GM19351 (cell line): ENCODE results near the gene SFXN4.

Experiments used
- ATAC-seq: cut with Tn5 transposase; IDR thresholded peaks from one replicate; pipeline ENCODE4 v1.9.1; 2021; ENCODE audit warnings: mild to moderate bottlenecking, moderate library complexity; ENCODE audit not compliant: unreplicated experiment

The SFXN4 gene

DNA sequence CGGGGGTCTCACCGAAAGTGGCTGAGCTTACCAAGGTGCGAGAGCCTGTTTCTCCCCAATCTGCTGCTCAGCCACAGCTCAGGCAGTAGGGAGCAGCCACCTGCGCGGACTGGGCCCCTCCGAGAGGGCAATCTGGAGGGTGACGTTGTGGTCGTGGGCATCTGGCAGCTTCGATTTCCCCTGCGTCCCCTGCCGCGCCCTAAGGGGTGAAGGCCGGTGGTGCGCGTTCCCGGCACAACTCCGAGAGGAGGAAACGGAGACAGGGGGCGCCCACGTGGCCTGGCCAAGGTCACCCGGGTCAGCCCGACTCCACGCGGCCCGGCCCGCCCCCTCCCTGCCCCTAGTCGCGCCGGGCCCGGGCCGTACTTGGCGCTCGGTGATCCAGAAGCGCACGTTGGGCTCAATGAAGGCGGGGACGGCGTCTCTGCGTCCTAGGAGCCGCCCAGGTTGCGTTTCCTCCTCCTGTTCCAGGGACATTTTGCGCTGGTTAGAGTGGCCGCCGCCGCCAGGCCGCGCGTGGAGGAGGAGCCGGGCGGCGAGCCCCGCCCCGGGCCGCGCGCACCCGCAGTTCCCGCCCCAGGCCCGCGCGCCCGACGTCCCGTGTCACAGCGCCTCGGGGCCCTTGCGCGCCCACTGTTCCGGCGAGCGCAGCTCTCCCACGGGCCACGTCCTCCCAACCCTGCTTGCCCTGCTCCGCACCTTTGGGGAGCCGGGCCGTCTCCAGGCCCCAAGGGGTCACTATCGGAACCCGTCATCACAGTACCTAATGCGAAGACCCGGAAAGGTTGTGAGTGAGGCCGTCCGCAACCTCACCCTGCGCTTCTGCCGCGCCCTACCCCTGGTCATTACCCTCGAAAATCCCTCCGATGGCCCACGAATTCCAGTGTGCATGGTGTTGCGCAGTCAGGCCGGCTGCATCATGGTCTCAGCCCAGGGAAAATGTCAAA, at the start of gene SFXN4:
Gene SFXN4, minus strand, starts transcription at position 544 of the 947 bp plus-strand sequence. Its CDS starts 67 bp downstream, at position 477.
- ATAC-seq = peak; percentile 89

DNA sequence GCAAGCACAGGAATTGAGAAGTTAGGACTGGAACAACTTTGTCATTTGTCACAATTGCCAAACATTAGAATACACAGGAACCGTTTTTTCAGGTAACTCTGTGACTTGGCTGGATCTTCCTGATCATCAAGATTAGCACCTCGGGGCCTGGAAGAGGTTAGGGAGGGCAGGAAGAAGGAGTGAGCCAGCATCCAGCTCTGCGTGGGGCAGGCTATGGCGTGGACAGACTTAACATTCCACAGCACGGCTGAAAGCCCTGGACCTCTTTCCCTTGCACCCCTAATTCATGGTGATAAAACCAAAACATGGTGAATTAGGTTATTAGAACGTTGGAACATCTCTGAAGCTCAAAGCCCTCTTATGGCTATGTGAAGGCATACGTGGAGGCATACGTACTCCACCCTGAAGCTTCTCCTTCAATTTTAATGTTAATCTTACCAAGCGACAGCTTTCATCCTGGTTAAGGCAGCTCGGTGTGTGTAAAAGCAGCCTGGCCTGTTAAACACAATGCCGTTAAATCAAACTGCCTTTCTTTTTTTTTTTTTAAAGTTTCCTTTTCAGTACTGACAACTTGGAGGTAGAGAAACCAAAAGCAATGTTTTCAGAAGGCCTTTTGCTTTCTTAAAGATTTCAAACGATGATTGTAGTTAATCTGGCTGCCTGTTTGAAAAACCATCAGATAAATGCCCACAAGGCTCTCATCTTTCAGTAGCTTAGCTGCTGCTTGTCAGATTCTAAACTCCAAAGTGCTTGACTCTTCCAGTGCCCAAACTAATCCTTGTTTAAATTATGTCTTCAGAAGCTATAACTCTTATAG, 46.3 kb upstream of the SFXN4 start:
- ATAC-seq = no peak

- no peak for ATAC-seq
Observed at GRCh38 chr10:119211176-119211575, 45.7 kb upstream of the SFXN4 start.

- no peak for ATAC-seq
Observed at GRCh38 chr10:119210633-119211032, 45.1 kb upstream of the SFXN4 start.

GRCh38 chr10:119209736-119210355, 44.3 kb upstream of the SFXN4 start:
- no peak for ATAC-seq

DNA sequence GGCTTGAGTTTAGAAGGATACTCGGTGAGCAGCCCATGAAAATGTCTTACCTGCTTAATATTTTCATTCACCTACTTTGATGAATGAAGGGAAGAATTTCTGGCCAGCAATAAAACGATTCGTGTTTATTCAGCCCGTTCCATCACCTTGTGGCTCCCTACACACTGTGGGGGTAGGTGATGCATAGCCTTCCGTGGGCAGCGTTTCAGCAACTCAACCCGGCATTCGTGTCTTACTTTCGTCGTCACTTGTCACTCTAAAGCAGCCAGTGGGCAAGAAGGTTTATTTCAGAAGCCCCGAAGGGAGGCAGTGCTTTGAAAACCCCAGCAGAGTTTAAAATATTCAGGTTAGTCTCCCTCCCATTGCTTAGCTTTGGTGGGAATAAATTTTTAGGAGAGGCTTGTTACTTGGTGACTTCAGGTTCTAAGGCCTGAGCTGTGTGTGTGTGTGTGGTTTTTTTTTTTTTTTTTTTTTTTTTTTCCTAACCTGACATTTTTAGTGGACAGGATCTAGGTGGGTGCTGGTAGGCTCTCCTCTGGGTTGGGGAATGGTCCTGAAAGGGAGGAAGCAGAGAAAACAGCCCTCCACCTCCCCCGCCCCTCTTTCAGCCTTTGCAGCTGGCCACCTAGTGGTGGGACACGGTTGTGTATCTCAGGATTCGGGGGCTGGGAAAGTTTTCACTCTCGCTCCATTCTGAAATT, 43.7 kb upstream of the SFXN4 start:
- ATAC-seq = no peak

DNA sequence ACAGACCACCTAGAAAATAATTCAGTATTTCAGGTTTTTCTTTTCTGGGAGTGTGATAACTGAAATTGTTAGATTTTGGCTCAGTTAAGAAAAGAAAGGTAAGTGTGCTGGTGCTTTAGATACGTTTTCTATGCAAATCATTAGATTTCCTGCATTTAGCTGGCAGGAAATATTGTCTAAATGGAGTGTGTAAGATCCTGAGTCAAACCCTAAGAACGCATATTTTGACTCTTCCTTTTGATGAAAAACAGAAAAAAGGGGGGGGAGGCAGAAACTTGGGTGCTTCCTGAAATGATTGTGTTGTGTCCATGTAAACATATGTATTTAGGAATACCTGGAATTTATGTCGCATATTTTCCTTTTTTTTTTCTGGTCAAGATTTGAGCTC, 43.0 kb upstream of the SFXN4 start:
- no peak for ATAC-seq

DNA sequence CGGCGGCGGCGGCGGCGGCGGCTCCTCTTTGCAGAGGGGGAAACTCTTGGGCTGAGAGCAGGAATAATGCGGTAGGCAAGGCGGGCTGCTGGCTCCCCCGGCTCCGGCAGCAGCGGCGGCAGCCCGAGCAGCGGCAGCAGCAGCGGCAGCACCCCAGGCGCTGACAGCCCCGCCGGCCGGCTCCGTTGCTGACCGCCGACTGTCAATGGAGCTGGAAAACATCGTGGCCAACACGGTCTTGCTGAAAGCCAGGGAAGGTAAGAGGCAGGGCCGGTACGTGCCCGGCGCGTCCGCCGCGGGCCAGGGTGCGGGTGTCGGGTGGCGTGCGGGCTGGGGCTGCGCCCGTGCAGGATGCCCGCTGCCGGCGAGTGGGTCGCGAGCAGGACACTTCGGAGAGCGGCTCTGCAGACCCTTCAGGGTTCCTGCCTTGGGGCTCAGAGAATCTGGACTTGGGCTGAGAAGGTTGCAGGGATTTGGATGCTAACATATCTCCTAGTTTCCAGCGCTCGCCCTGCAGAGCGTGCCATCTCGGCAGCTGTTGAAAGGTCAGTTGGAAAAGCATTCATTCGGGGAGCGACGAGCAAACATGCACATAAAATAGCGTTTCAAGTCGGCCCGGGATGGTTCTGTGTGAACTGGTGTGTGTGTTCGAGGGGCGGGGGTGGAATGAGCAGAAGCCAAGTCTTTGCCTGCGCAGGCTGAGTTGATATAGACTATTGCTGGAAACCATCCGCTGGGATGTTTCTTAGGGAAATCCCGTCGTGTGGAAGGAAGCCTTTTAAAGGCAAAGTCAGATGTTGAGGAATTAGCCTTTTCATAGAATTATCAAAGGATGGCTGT, 42.4 kb upstream of the SFXN4 start:
- ATAC-seq = peak; percentile 1

DNA sequence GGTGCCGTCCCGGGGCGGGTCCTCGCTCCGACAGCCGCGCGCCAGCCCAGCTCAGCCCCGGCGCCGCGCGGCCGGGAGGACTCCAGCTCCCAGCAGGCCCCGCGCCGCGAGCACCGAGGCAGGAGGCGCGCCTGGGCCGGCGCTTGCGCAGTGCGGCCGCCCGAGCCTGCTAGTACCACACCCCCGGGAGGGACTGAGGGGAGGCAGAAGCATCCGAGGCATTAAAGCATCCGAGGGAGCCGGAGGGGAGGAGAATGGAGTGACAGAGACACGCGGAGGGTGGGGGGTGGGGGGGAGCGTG, 41.8 kb upstream of the SFXN4 start, which contains the start of gene GRK5:
Gene GRK5, plus strand, starts transcription at position 206 of the 301 bp plus-strand sequence. CDS start 347 bp downstream, outside the sequence.
- ATAC-seq = peak; percentile 69

DNA sequence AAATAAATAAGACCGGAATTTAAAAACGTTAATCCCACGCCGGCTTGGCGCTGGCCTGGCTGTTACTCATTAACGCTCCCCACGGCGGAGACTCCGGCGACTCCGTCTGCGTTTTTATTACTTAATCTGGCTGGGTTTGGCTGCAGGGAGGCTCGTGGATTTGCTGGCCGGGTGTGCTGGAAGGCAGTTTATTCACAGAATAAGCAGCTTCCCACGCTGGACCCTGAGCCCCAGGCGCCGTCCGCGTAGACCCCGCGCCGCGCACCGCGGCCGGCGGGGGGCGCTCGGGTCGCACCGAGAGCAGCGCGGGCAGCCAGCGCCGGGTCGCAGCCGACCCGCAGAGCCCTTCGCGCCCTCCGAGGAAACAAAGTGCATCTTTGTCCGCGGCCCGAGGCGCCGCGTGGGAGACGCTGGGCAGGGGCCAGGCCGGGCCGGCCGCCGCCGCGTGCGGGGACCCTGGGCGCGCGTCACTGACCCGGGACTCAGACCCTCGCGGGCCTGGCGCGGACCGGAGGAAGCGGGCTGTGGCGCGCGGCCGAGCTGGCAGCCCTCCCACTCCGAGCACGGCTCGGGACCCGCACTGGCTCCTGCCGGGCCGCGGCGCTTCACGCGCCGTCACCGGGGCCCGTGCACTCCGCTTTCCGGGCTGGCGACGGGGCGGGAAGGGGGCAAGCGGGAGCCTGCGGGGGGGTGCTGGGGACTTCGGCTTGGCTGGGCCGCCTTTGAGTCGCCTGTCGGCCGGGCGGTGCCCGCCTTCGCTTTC, 41.3 kb upstream of the SFXN4 start:
- peak; percentile 56 for ATAC-seq

GRCh38 chr10:119205894-119206602, 40.5 kb upstream of the SFXN4 start:
- ATAC-seq = peak; percentile 25

DNA sequence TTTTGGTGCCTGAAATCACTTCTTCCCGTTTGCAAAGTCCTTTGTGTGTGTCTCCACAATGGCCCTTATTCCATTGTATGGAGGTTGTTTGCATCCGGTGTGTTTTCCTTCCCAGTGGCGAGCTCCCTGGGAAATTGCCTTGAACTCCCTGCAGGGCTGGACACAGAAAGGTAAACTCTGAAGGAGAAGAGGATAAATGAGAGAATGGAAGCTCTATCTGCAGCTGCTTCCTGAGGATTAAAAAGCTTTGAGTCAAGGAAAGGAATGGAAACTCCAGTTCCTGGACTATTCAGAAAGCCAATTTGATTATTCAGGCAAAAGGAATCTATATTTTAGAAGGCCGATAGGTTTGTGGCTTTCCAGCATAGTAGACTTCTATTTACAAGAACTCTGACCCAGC, 37.5 kb upstream of the SFXN4 start:
- no peak for ATAC-seq

GRCh38 chr10:119201233-119201632, 35.7 kb upstream of the SFXN4 start:
- ATAC-seq = no peak

GRCh38 chr10:119199231-119199992, 33.9 kb upstream of the SFXN4 start:
- peak; percentile 69 for ATAC-seq

- no peak for ATAC-seq
Observed at GRCh38 chr10:119198438-119198837, 32.9 kb upstream of the SFXN4 start.

DNA sequence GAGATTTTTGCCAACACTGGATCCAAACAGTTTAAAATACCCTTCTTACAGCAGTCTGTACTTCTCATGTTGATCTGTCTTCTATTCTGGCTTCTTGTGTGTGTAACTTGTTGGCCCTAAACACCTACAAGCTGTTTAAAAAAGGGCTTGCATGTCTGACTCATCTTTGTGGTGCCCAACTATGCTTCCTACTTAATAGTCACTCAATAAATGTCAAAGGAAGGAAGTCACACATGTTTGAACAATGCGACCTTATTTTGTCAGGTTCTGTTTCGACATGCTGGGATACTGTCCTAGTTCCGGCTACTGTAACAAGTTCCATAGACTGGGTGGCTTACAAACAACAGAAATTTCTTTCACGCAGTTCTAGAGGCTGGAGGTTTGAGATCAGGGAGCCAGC, 32.4 kb upstream of the SFXN4 start:
- ATAC-seq = no peak

GRCh38 chr10:119191881-119192280, 26.4 kb upstream of the SFXN4 start:
- no peak for ATAC-seq
